ENCODE data around the gene LZTFL1. TPM values are rescaled to one million over a fixed set of nuclear protein-coding genes. Genes with fewer than 3 reads are reported as not detected.

The LZTFL1 gene
- total and polyA plus RNA-seq, 2 donors (not counting 3 experiments of a cell fraction or from before 2014, with no cell fraction given) = 18.2 to 26.1 TPM

- FAIRE-seq (no peak), DNase-seq (ENCODE audit: low read depth, low spot score) (no peak)
- Histone ChIP-seq H3K79me2 (ENCODE audit: control insufficient read depth, insufficient read depth, low read length) (no peaks in the 10 kb centered on the region), H3K4me1 (ENCODE audit: control insufficient read depth, extremely low read depth, insufficient read depth, low read length) (no peaks in the 10 kb centered on the region), H3K4me3 (replicated peaks in 1 of 3; ENCODE audit: insufficient read depth in 1 of 3, low read depth in 1 of 3, low read length in 3 of 3) (no peak overlapping the region), H3K9me1 (replicated peaks; ENCODE audit: control insufficient read depth, extremely low read depth, insufficient read depth, low read length) (no peaks in the 10 kb centered on the region), H2AFZ (ENCODE audit: low read depth, low read length) (no peak overlapping the region), H3K9ac (replicated peaks; ENCODE audit: extremely low read depth, insufficient read depth, low read length) (no peak overlapping the region), H3K27me3 (ENCODE audit: control insufficient read depth in 2 of 2, insufficient read depth in 2 of 2, low read length in 2 of 2) (peaks cover 15 to 23% of the 10 kb centered on the region in 2 experiments), H3K9me3 (replicated peaks; ENCODE audit: control insufficient read depth, insufficient read depth, low read length) (no peaks in the 10 kb centered on the region), H4K20me1 (replicated peaks; ENCODE audit: control insufficient read depth, extremely low read depth, insufficient read depth, low read length) (no peaks in the 10 kb centered on the region), H3K27ac (ENCODE audit: insufficient read depth, low read depth, low read length) (no peak overlapping the region), H3K4me2 (ENCODE audit: insufficient read depth, low read length) (no peak overlapping the region), H3K36me3 (ENCODE audit: control insufficient read depth in 2 of 2, extremely low read depth in 1 of 2, insufficient read depth in 2 of 2, low read length in 2 of 2) (no peaks in the 10 kb centered on the region)
- ChIA-PET CTCF (interaction anchor here (1.5 kb wide), 1 partner anchor 12 kb away, joined by 3 read pairs; no protein-coding TSS in a partner anchor), POLR2A (no interaction called here)
- dilution Hi-C loops (cut with MboI; ENCODE audit: extremely low pct_ligation_motif_present, low sequenced_read_pairs) (no loop called here), intact Hi-C loops (cut with micrococcal nuclease) (no loop called here)
- no peak for TF ChIP-seq EZH2 (IDR thresholded peaks at IDR 0.05; ENCODE audit: borderline replicate concordance, low read depth, low read length, severe bottlenecking)
- no peak for TF ChIP-seq CTCF (IDR thresholded peaks at IDR 0.05; ENCODE audit: extremely low read depth in 1 of 2, insufficient read depth in 1 of 2, low read depth in 1 of 2, low read length in 2 of 2)
- TF ChIP-seq FOS (IDR thresholded peaks at IDR 0.05; ENCODE audit: borderline replicate concordance, insufficient read depth, low read length) = no peak
- no peak for TF ChIP-seq MYC (IDR thresholded peaks at IDR 0.05; ENCODE audit: low read depth, low read length)
- no peak for TF ChIP-seq POLR2AphosphoS5 (IDR thresholded peaks at IDR 0.05; ENCODE audit: insufficient read depth, low read depth, low read length)
- TF ChIP-seq MAX (IDR thresholded peaks at IDR 0.05; ENCODE audit: insufficient read depth, insufficient read length) = no peak
- TF ChIP-seq GATA2 (IDR thresholded peaks at IDR 0.05; ENCODE audit: insufficient read depth, insufficient read length, low read depth, low read length) = no peak
- TF ChIP-seq POLR2A (IDR thresholded peaks at IDR 0.05; ENCODE audit: low read depth, low read length) = no peak
- TF ChIP-seq JUN (IDR thresholded peaks at IDR 0.05; ENCODE audit: borderline replicate concordance, insufficient read depth, insufficient read length, low read depth) = no peak
- BruUV-seq (replicated peaks) = no TSS peak
Measured at GRCh38 chr3:45789235-45789812, 52.6 kb downstream of the LZTFL1 start.
